GM23338 (cell line): ENCODE data around the gene UCKL1. TPM values are rescaled to one million over a fixed set of nuclear protein-coding genes. Genes with fewer than 3 reads are reported as not detected.

Source experiments
- ATAC-seq: fragments of 200-7000 bp; cut with Tn5 transposase; 3 replicates; pipeline ENCODE4 v1.9.1; 2020
- DNase-seq: peaks from one replicate; pipeline ENCODE4 v3.0.0-alpha.2; 2015; ENCODE audit warnings: low spot score
- H2AFZ ChIP-seq: fragments of 200-600 bp; sonication (generic); 2 replicates; pipeline ENCODE4 v1.8.0; 2016; ENCODE audit warnings: antibody characterized with exemption, mild to moderate bottlenecking, moderate library complexity
- H3F3A ChIP-seq: fragments of 200-600 bp; sonication (generic); replicated peaks from 2 replicates; pipeline ENCODE4 v1.8.0; 2017; ENCODE audit warnings: antibody characterized with exemption, mixed run types, low read depth
- H3K27ac ChIP-seq: fragments of 200-600 bp; sonication (generic); 2 replicates; pipeline ENCODE4 v1.6.1; 2016; ENCODE audit warnings: low read depth
- H3K27me3 ChIP-seq: fragments of 200-600 bp; sonication (generic); 2 replicates; pipeline ENCODE4 v1.8.0; 2016; ENCODE audit warnings: mild to moderate bottlenecking, mixed run types, moderate library complexity; ENCODE audit not compliant: insufficient read depth
- H3K36me3 ChIP-seq: fragments of 200-600 bp; sonication (generic); 2 replicates; pipeline ENCODE4 v1.8.0; 2016; ENCODE audit warnings: mild to moderate bottlenecking; ENCODE audit not compliant: insufficient read depth
- H3K4me1 ChIP-seq: fragments of 200-600 bp; sonication (generic); 2 replicates; pipeline ENCODE4 v1.8.0; 2016; ENCODE audit warnings: mild to moderate bottlenecking, moderate library complexity; ENCODE audit not compliant: insufficient read depth
- H3K4me2 ChIP-seq: fragments of 200-600 bp; sonication (generic); 2 replicates; pipeline ENCODE4 v1.7.1; 2017; ENCODE audit warnings: mixed run types
- H3K4me3 ChIP-seq: fragments of 200-600 bp; sonication (generic); 2 replicates; pipeline ENCODE4 v1.6.1; 2016; ENCODE audit warnings: mixed run types
- H3K79me2 ChIP-seq: fragments of 200-600 bp; sonication (generic); replicated peaks from 2 replicates; pipeline ENCODE4 v1.8.0; 2017; ENCODE audit warnings: mild to moderate bottlenecking; ENCODE audit not compliant: insufficient read depth
- H3K9me2 ChIP-seq: fragments of 200-600 bp; sonication (generic); 2 replicates; pipeline ENCODE4 v1.8.0; 2017; ENCODE audit not compliant: insufficient read depth
- H4K20me1 ChIP-seq: fragments of 200-600 bp; sonication (generic); replicated peaks from 2 replicates; pipeline ENCODE4 v1.8.0; 2017; ENCODE audit warnings: mild to moderate bottlenecking; ENCODE audit not compliant: insufficient read depth
- H3K27ac Mint-ChIP-seq: 2 replicates; pipeline ENCODE4 v1.8.0; 2020; ENCODE audit warnings: inconsistent platforms, mild to moderate bottlenecking, moderate library complexity, mixed read lengths
- H3K27me3 Mint-ChIP-seq: 3 replicates; pipeline ENCODE4 v1.8.0; 2022; ENCODE audit warnings: low read depth, mild to moderate bottlenecking, moderate library complexity, mixed read lengths, inconsistent platforms; ENCODE audit not compliant: insufficient read depth, poor library complexity
- H3K36me3 Mint-ChIP-seq: 3 replicates; pipeline ENCODE4 v1.8.0; 2021; ENCODE audit warnings: low read depth, mild to moderate bottlenecking, inconsistent platforms, moderate library complexity, mixed read lengths
- H3K4me1 Mint-ChIP-seq: 3 replicates; pipeline ENCODE4 v1.8.0; 2020; ENCODE audit warnings: mild to moderate bottlenecking, inconsistent platforms, mixed read lengths
- H3K4me3 Mint-ChIP-seq: 3 replicates; pipeline ENCODE4 v1.8.0; 2021; ENCODE audit warnings: moderate library complexity, mild to moderate bottlenecking, inconsistent platforms, mixed read lengths
- H3K9me3 Mint-ChIP-seq: 3 replicates; pipeline ENCODE4 v1.8.0; 2020; ENCODE audit warnings: moderate library complexity, mild to moderate bottlenecking, inconsistent platforms, mixed read lengths
- CREB1 ChIP-seq: fragments of 250-450 bp; sonication (Bioruptor Pico); IDR thresholded peaks from 2 replicates; pipeline ENCODE4 v1.5.0; 2020; ENCODE audit warnings: low read depth, mild to moderate bottlenecking, moderate library complexity
- EZH2phosphoT487 ChIP-seq: fragments of 200-600 bp; sonication (generic); IDR thresholded peaks from one replicate; pipeline ENCODE4 v1.8.1; 2018; ENCODE audit warnings: antibody characterized with exemption; ENCODE audit not compliant: unreplicated experiment
- JUNB ChIP-seq: IDR thresholded peaks from one replicate; pipeline ENCODE4 v1.6.1; 2016; ENCODE audit warnings: antibody characterized with exemption; ENCODE audit not compliant: unreplicated experiment
- NANOG ChIP-seq: IDR thresholded peaks from 2 replicates; pipeline ENCODE4 v1.6.1; 2016; ENCODE audit warnings: antibody characterized with exemption, borderline replicate concordance
- STAT1 ChIP-seq: IDR thresholded peaks from one replicate; pipeline ENCODE4 v1.6.1; 2016; ENCODE audit warnings: antibody characterized with exemption; ENCODE audit not compliant: unreplicated experiment
- ZNF331 ChIP-seq: fragments of 250-450 bp; sonication (Bioruptor Pico); IDR thresholded peaks from 2 replicates; pipeline ENCODE4 v1.5.0; 2020; ENCODE audit warnings: low read depth, mild to moderate bottlenecking, moderate library complexity
- polyA plus RNA-seq: library from polyadenylated mRNA; unstranded; fragments of >200 nt; fragmentation: Nextera tagmentation; extraction: Ambion mirVana; gene quantifications from 2 replicates; pipeline ENCODE4 v1.2.1, GENCODE V29; 2016
- total RNA-seq: library from RNA; depleted of rRNA; stranded (reverse); fragments of >200 nt; shearing (Covaris generic); gene quantifications from 2 replicates; pipeline ENCODE4 v1.2.3, GENCODE V29; 2014
- TF ChIP-seq, protein P1 (sequence below), 2 experiments: fragments of 200-600 bp in 1 of 2; sonication (generic) in 1 of 2; conservative IDR thresholded peaks; 2 replicates each; pipeline versions ENCODE4 v1.5.1 to v1.6.1; 2016 to 2017; ENCODE audit warnings: antibody characterized with exemption in 2 of 2, low read depth in 2 of 2, mild to moderate bottlenecking in 2 of 2, moderate library complexity in 1 of 2
- TF ChIP-seq, protein P2 (sequence below): fragments of 250-450 bp; sonication (Bioruptor Pico); IDR thresholded peaks from 2 replicates; pipeline ENCODE4 v1.5.0; 2020; ENCODE audit warnings: mild to moderate bottlenecking, moderate library complexity

Gene UCKL1
- total and polyA plus RNA-seq, 2 experiments from 2014 or later: 56.8 to 82.5 TPM

DNA sequence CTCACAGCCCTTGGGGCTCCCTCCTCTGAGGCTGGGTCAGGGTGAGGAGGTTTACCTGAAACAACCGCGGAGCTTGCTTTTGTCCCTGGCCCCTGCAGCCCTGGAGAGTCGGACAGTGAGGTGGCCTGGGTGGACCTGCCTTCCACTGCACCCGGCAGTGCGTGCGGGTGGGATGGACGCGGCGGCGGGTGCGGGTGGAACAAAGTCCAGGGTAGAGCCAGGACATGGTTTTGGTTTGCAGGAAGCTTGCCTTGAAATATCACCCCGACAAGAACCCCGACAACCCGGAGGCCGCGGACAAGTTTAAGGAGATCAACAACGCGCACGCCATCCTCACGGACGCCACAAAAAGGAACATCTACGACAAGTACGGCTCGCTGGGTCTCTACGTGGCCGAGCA, 27.1 kb downstream of the UCKL1 start:
- no peak for TF ChIP-seq NANOG
- TF ChIP-seq, protein P1, sequence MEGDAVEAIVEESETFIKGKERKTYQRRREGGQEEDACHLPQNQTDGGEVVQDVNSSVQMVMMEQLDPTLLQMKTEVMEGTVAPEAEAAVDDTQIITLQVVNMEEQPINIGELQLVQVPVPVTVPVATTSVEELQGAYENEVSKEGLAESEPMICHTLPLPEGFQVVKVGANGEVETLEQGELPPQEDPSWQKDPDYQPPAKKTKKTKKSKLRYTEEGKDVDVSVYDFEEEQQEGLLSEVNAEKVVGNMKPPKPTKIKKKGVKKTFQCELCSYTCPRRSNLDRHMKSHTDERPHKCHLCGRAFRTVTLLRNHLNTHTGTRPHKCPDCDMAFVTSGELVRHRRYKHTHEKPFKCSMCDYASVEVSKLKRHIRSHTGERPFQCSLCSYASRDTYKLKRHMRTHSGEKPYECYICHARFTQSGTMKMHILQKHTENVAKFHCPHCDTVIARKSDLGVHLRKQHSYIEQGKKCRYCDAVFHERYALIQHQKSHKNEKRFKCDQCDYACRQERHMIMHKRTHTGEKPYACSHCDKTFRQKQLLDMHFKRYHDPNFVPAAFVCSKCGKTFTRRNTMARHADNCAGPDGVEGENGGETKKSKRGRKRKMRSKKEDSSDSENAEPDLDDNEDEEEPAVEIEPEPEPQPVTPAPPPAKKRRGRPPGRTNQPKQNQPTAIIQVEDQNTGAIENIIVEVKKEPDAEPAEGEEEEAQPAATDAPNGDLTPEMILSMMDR (conservative IDR thresholded peaks at IDR 0.05; ENCODE audit: low read depth in 2 of 2): no peak
- no peaks in the 10 kb centered on the region for H3K9me2 ChIP-seq
- no peak for ATAC-seq
- Mint-ChIP-seq H3K27ac (no peak overlapping the region), H3K9me3 (no peaks in the 10 kb centered on the region; the same call in 2 of the 3 replicates), H3K27me3 (peaks cover 2% of the 10 kb centered on the region), H3K4me1 (no peaks in the 10 kb centered on the region; the same call in 2 of the 3 replicates), H3K4me3 (no peak overlapping the region), H3K36me3 (peaks cover 40% of the 10 kb centered on the region)
- H3K36me3 ChIP-seq: peaks cover 4% of the 10 kb centered on the region; the same call in 1 of the 2 replicates
- H2AFZ ChIP-seq: no peak overlapping the region
- no peak overlapping the region for H3K4me3 ChIP-seq
- no peaks in the 10 kb centered on the region for H3K27me3 ChIP-seq
- H3K79me2 ChIP-seq: peaks cover 20% of the 10 kb centered on the region
- no peak overlapping the region for H3K4me2 ChIP-seq
- no peak overlapping the region for H3K27ac ChIP-seq
- H3F3A ChIP-seq: no peaks in the 10 kb centered on the region; the same call in 1 of the 2 replicates
- no peak for DNase-seq
- no peaks in the 10 kb centered on the region for H3K4me1 ChIP-seq
- no peaks in the 10 kb centered on the region; the same call in none of the 2 replicates for H4K20me1 ChIP-seq

DNA sequence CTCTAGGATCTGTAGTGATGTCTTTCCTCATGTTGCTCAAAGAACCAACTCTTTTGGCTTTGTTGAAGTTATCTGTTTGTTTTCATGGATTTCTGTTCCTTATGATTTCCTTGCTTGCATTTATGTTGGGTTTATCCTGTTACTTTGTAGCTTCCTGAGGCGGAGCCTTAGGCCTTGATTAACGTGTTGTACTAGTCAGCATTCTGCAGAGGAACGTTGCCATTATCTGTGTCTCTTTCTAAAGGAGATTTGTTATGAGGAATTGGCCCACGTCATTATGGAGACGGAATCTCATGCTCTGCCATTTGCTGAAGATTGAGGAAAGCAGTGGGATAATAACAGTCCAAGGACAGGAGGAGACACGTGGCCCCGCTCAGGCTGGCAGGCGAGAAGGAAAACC, 29.9 kb downstream of the UCKL1 start:
- Histone ChIP-seq H3K27me3 (no peaks in the 10 kb centered on the region), H3K27ac (0 out of 2 replicates have a peak overlapping the region, but pooled peaks have one; percentile 7), H3K4me3 (no peak overlapping the region), H3K36me3 (peaks cover 4% of the 10 kb centered on the region; the same call in 1 of the 2 replicates), H3K4me2 (no peak overlapping the region), H2AFZ (no peak overlapping the region), H4K20me1 (no peaks in the 10 kb centered on the region; the same call in none of the 2 replicates), H3K4me1 (no peaks in the 10 kb centered on the region), H3K79me2 (peaks cover 20% of the 10 kb centered on the region), H3K9me2 (no peaks in the 10 kb centered on the region), H3F3A (no peaks in the 10 kb centered on the region; the same call in 1 of the 2 replicates)
- Mint-ChIP-seq H3K27me3 (peaks cover 4% of the 10 kb centered on the region), H3K27ac (no peak overlapping the region), H3K4me3 (no peak overlapping the region), H3K9me3 (no peaks in the 10 kb centered on the region), H3K36me3 (peaks cover 28% of the 10 kb centered on the region), H3K4me1 (no peaks in the 10 kb centered on the region)
- no peak for ATAC-seq
- TF ChIP-seq JUNB (no peak), STAT1 (no peak), CREB1 (CRISPR knock-in tag) (no peak), EZH2phosphoT487 (no peak), ZNF331 (CRISPR knock-in tag) (no peak)
- TF ChIP-seq, protein P2, sequence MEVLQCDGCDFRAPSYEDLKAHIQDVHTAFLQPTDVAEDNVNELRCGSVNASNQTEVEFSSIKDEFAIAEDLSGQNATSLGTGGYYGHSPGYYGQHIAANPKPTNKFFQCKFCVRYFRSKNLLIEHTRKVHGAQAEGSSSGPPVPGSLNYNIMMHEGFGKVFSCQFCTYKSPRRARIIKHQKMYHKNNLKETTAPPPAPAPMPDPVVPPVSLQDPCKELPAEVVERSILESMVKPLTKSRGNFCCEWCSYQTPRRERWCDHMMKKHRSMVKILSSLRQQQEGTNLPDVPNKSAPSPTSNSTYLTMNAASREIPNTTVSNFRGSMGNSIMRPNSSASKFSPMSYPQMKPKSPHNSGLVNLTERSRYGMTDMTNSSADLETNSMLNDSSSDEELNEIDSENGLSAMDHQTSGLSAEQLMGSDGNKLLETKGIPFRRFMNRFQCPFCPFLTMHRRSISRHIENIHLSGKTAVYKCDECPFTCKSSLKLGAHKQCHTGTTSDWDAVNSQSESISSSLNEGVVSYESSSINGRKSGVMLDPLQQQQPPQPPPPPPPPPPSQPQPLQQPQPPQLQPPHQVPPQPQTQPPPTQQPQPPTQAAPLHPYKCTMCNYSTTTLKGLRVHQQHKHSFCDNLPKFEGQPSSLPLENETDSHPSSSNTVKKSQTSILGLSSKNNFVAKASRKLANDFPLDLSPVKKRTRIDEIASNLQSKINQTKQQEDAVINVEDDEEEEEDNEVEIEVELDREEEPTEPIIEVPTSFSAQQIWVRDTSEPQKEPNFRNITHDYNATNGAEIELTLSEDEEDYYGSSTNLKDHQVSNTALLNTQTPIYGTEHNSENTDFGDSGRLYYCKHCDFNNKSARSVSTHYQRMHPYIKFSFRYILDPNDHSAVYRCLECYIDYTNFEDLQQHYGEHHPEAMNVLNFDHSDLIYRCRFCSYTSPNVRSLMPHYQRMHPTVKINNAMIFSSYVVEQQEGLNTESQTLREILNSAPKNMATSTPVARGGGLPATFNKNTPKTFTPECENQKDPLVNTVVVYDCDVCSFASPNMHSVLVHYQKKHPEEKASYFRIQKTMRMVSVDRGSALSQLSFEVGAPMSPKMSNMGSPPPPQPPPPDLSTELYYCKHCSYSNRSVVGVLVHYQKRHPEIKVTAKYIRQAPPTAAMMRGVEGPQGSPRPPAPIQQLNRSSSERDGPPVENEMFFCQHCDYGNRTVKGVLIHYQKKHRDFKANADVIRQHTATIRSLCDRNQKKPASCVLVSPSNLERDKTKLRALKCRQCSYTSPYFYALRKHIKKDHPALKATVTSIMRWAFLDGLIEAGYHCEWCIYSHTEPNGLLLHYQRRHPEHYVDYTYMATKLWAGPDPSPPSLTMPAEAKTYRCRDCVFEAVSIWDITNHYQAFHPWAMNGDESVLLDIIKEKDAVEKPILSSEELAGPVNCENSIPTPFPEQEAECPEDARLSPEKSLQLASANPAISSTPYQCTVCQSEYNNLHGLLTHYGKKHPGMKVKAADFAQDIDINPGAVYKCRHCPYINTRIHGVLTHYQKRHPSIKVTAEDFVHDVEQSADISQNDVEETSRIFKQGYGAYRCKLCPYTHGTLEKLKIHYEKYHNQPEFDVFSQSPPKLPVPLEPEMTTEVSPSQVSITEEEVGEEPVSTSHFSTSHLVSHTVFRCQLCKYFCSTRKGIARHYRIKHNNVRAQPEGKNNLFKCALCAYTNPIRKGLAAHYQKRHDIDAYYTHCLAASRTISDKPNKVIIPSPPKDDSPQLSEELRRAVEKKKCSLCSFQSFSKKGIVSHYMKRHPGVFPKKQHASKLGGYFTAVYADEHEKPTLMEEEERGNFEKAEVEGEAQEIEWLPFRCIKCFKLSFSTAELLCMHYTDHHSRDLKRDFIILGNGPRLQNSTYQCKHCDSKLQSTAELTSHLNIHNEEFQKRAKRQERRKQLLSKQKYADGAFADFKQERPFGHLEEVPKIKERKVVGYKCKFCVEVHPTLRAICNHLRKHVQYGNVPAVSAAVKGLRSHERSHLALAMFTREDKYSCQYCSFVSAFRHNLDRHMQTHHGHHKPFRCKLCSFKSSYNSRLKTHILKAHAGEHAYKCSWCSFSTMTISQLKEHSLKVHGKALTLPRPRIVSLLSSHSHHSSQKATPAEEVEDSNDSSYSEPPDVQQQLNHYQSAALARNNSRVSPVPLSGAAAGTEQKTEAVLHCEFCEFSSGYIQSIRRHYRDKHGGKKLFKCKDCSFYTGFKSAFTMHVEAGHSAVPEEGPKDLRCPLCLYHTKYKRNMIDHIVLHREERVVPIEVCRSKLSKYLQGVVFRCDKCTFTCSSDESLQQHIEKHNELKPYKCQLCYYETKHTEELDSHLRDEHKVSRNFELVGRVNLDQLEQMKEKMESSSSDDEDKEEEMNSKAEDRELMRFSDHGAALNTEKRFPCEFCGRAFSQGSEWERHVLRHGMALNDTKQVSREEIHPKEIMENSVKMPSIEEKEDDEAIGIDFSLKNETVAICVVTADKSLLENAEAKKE (CRISPR knock-in tag): no peak
- no peak for DNase-seq
